G401 (cell line): ENCODE data around the gene MRRF. TPM values are rescaled to one million over a fixed set of nuclear protein-coding genes. Genes with fewer than 3 reads are reported as not detected.

Experiments
- DNase-seq: peaks from one replicate; pipeline ENCODE4 v3.0.0-alpha.2; 2015; ENCODE audit warnings: low spot score
- in situ Hi-C: cut with HindIII; loops from 2 replicates; pipeline ENCODE4 v1.10.0; 2016; ENCODE audit warnings: low sequenced_read_pairs, mixed read lengths
- total RNA-seq: library from RNA; depleted of rRNA; stranded (reverse); fragments of >200 nt; shearing (Covaris generic); gene quantifications from 2 replicates; pipeline ENCODE4 v1.2.3, GENCODE V29; 2014; rRNA removed

MRRF gene
- total RNA-seq, 1 experiment from 2014 or later, result 88.6 TPM

DNA sequence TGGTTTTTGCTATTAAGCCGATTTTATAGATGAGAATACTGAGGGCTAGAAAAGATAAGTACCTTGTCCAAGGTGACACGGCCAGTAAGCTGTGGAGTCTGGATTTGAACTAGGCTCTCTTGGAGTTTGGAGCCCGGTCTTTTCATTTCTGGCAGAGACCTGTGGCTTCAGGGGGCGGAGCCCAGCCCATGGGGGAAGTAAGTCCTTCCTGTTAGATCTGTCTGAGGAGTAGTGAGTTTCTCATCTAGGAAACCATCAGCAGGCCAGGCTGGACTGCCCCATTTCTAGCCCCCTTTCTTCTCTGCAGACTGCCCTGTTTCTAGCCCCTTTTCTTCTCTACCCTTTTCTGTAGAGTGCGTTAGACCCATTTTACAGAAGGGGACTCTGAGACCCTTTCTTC lies 105.6 kb downstream of the MRRF start:
- no peak for DNase-seq
- in situ Hi-C loops, result no loop called here

DNA sequence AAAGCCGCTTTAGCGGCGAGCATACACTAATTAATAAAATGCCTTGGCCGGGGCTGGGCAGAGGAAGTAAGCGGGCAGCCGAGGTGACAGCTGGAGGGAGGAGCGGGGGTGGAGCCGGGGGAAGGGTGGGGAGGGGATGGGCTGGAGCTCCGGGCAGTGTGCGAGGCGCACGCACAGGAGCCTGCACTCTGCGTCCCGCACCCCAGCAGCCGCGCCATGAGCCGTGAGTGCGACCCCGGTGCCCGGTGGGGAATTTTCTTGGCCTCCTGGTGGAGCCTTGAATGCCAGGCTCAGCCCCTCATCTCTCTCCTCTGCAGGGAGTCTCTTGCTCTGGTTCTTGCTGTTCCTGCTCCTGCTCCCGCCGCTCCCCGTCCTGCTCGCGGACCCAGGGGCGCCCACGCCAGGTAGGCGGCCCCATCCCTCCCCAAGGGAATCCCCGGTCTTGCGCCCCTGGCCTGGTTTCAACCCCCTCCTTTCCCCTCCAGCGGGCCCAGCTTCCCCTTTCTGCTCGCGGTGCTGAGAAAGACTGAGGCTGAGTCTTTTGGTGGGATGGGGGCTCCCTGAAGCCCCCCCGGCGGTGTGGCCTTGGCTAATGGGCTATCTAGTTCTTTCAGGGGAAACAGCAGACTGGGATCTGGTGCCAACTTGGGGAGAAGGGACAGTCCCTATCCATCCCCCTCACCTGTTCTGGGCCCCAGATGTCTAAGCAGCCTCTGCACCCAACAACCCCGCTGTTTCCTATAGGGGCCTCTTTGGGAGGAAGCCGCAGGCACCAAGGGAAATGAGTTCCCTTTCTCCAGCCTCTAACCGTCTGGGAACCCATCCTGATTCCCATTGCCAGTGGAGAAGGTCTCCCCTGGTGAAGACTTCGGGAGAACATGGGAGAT lies 106.4 kb downstream of the MRRF start, which contains the start of gene PTGS1:
Gene PTGS1, plus strand, starts transcription at position 156 of the 887 bp plus-strand sequence. Its CDS starts 61 bp downstream, at position 217.
- in situ Hi-C loops, result no loop called here

GRCh38 chr9:122371846-122372245 lies 107.2 kb downstream of the MRRF start:
- no peak for DNase-seq
- in situ Hi-C loops, result no loop called here

More for the DNA sequence above, 106.4 kb downstream of the MRRF start, which contains the start of gene PTGS1:
- no peak for DNase-seq

- DNase-seq, result no peak
- in situ Hi-C loops, result no loop called here
Measured at GRCh38 chr9:122372856-122373845, 108.5 kb downstream of the MRRF start.

DNA sequence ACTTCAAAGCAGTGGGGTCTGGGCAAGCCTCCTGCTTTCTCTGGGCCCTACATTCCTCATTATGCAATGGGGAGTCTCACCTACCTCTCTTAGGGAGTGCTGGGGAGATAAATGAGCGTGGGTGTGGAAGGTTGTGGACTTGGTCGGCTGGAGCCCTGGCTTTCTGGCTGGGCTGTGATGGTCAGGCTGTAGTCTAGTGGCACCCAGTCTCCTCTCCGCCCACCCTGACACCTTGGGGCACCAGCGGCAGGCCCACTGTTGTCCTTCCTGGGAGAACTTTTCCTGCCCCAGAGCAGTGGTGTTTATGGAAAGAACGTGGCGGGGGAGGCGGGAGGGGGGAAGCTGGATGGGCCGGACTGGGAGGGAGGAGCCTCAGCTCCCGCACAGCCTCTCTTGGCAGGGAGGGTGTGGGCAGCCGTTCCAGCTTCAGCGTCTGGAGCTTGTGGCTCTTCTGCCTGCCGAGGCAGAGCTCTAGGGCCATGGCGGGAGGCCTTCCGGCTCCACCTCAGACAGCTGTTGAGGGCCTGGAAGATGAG lies 110.3 kb downstream of the MRRF start:
- in situ Hi-C loops, result no loop called here
- DNase-seq, result no peak

GRCh38 chr9:122376796-122377195 lies 112.1 kb downstream of the MRRF start:
- no peak for DNase-seq
- in situ Hi-C loops, result no loop called here

DNA sequence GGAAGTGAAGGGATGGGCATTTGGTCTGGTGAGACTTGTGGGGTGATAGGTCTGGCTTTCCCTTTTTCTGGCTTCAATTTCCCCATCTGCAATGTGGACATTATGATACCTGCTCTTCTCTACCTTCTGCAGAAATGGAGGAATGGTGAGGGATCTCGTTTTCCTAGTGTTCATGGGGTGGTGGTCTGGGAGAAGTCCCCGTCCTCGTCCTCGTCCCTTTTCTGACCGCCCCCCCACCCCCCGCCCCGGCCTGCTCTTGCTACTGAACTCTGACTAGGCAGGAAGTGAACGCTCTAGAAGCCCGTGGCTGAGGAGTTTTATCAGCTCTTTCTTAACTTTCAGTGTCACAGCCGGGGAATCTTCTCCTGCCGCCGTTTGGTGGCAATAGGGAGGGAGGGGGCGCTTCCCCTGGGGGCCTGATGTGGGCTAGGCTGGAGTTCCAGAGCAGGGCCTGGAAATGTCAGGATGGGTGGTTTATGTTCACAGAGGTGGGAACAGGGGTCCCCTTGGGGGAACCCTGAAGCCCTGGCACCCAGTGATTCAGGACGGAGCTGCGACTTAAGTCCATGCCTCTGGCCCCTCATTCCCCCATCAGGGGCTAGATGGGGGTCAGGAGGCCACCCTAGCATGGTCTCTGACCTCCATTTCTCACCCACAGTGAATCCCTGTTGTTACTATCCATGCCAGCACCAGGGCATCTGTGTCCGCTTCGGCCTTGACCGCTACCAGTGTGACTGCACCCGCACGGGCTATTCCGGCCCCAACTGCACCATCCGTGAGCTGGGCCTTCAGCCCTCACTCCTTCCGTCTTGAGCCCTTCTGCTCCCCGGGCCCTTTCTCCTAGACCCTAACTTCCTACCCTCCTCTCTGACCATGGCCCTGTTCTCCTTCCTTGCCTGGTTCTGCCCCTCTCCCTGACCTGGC lies 112.8 kb downstream of the MRRF start:
- DNase-seq, result no peak
- in situ Hi-C loops, result no loop called here

DNA sequence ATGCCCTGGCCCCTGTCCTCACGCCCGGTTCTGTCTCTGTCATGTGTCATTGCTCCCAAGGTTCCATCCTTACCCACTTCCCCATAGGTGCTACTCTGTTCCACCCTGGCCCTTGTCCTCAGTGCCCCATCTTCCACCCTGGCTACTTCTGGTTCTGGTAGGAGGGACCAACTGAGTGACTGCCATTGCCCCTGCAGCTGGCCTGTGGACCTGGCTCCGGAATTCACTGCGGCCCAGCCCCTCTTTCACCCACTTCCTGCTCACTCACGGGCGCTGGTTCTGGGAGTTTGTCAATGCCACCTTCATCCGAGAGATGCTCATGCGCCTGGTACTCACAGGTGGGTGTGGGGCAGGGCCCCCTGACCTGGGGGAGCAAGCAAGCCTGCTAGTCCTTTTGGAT lies 113.6 kb downstream of the MRRF start:
- no peak for DNase-seq
- in situ Hi-C loops, result no loop called here

DNA sequence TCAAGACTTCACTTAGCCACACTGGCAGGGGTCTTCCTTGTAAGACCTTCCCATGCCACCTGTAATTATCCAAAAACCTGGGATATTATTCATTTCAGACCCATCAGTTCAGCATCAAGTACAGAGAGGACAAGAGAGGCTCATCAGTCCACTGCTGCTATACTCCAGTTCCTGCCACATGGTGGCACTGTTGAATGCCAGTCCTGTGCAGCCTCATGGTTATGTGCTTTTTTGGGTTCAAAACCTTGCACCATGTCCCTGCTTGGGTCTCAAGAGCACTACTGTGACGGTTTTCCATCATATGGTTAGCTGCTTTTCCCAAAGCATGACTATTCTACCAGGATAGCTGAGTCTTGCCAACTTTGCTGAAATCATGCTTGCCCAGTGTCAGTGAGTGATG lies 114.7 kb downstream of the MRRF start:
- no peak for DNase-seq
- in situ Hi-C loops, result no loop called here

DNA sequence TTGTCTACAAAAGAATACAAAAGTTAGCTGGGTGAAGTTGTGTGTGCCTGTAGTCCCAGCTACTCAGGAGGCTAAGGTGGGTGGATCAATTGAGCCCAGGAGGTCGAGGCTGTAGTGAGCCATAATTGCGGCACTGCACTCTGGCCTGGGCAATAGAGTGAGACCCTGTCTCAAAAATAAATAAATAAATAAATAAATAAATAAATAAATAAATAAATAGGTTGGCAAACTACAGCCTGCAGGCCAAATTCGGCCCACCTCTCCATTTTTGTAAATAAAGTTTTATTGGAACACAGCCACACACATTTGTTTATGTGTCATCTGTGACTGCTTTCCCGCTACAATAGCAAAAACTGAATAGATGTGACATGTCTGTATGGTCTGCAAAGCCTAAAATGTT lies 115.6 kb downstream of the MRRF start:
- in situ Hi-C loops, result no loop called here
- DNase-seq, result no peak

Other genes with a start within 250 kb of the MRRF start
- gene TTLL11, start 171.6 kb upstream of the MRRF start, total RNA-seq, result 3.0 and 7.0 TPM in 2 replicates
- gene NDUFA8, start 105.1 kb upstream of the MRRF start, total RNA-seq, result 76.1 and 107 TPM in 2 replicates
- not detected in 2 replicates for gene MORN5, start 105.0 kb upstream of the MRRF start, total RNA-seq
- 23.9 and 34.8 TPM in 2 replicates for gene LHX6, start 35.9 kb upstream of the MRRF start, total RNA-seq
- gene RBM18, start within 50 bp of the MRRF start, total RNA-seq, result 15.7 and 22.4 TPM in 2 replicates
- gene PTGS1, start 106.1 kb downstream of the MRRF start, total RNA-seq, result not detected in 2 replicates
- gene OR1J1, start 213.0 kb downstream of the MRRF start, total RNA-seq, result not detected in 2 replicates
- not detected in 2 replicates for gene OR1J2, start 245.9 kb downstream of the MRRF start, total RNA-seq